CD4-positive, alpha-beta T cell treated with Interleukin-4 for 1 hour (primary cell): ENCODE data around the gene GTF2H4.

ENCODE experiments used
- DNase-seq, 2 donors: peaks; one replicate each; pipeline ENCODE4 v3.0.0-alpha.2; 2020 to 2022

GTF2H4 gene

DNA sequence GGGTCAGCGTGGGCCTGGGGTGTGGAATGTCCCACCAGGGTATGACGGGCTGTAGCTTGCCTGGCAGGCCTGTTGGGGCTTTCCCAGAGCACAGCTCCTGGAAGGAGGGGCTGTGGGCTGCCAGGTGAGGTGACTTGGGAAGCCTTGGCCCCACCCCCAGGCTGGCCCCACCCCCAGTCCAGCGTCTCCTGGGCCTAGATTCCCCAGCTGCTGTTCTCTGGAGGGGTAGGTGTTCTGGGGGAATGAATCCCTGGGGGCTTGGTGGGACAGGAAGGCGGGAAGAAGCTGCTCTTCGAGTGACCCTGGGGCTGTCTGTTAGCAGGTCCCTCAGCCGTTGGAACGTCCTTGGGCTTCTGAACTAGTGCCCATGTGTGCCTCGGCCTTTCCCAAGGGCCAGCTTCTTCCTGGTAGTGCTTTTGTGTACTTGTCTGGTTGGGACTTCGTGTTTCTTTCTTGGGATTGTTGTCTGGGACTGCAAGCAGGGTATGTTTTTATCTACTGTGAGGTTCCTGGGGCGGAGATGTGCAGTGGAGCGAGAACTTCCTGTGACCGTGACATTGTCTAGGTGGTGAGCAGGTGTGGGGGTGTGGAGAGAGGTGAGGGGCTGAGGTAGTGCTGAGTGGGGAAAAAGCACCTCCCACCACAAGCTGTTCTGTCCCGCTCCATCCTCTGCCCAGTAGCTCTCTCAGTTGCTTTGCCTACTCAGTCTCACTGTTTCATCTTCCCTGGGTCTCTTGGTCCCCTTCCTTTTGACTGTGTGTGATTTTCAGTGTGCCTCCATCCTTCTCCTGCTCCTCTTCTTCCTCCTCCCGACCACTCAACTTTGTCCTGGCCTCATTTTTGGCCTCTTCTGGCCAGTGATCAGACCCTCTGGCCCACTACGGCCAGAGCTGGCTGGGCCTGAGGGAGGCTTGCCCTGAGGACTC lies 25.0 kb upstream of the GTF2H4 start:
- peak in 1 of 2 donors; percentile 43 for DNase-seq

DNA sequence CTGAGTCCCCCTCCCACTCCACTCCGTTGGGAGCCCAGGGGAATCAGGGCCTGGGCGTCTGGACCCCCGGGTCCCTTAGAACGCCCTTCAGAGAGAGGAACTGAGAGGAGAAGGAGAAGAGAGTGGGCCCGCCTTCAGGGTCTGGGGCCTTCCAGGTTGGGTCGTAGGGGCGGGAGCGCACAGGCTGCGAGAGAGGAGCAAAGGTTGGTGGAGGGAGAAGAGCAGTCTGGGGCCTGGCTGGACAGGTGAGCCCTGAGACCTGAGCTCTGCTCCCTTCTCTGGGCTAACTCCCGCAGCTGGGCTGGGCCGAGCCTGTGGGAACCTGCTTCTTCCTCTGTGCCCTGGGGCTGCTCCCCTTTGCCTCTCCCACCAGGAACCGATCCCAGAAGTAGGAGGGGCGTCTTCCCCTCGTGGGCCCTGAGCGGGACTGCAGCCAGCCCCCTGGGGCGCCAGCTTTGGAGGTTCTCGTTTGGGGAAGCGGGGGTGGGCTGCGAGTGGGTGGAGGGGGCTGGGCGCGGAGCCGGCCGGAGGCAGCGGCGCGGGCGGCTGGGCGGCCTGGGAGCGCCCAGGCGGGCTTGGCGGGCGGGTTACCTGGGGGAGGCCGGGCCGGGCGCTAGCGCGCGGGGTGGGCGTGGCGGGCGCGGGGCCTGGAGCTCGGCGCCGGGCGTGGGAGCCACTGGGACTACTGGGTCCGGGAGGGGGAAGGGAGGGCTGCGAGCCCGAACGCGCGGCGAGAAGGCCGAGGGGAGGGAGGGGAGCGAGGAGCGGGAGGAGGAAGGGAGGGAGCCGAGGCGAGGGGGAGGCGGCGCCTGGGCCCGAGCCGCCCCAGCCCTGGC lies 24.1 kb upstream of the GTF2H4 start, which contains the start of gene DDR1:
Gene DDR1, plus strand, starts transcription at position 835 of the 836 bp plus-strand sequence. CDS start 4,211 bp downstream, outside the sequence.
- peak; percentile 36 to 56 for DNase-seq

DNA sequence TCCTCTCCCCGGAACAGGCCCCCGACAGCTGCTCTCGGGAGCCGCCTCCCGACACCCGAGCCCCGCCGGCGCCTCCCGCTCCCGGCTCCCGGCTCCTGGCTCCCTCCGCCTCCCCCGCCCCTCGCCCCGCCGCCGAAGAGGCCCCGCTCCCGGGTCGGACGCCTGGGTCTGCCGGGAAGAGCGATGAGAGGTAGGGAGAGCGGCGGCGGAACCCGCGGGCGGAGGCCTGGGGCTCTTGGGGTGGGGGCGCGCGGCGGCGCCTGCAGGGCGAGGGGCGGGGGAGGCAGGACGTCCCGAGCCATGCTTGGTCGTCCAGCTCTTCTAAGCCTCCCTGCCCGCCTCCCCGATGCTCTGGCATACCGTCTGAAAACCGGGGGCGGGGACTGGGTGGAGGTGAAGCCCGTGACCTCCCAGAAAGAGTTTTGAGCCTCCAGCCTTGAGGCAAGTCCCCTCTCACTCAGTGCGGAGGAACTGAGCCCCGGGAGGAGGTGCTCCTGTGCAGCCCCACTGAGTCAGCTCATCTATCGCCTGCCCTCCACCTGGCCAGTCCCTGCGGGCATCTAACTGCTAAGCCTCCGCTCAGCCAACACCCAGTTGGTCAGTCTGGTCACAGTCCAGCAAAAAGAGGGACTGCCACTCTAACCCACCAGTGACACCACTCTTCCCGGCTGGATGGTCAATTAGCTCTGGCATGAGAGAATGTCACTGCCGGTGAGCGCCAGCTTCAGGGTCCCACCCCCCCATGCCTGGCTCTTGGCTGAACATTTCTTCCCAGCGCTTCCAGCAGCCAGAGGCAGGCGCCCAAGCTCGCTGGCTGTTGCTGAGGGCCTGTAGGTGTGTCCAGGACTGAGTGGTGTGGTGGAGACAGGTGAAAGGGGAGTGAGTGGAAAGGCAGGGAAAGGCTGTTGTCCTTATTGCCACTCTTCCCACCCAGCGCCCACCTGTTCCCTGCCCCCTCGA lies 23.2 kb upstream of the GTF2H4 start:
- DNase-seq: peak; percentile 22 to 27

- DNase-seq: no peak
Measured at GRCh38 chr6:30885481-30885998, 22.5 kb upstream of the GTF2H4 start.

DNA sequence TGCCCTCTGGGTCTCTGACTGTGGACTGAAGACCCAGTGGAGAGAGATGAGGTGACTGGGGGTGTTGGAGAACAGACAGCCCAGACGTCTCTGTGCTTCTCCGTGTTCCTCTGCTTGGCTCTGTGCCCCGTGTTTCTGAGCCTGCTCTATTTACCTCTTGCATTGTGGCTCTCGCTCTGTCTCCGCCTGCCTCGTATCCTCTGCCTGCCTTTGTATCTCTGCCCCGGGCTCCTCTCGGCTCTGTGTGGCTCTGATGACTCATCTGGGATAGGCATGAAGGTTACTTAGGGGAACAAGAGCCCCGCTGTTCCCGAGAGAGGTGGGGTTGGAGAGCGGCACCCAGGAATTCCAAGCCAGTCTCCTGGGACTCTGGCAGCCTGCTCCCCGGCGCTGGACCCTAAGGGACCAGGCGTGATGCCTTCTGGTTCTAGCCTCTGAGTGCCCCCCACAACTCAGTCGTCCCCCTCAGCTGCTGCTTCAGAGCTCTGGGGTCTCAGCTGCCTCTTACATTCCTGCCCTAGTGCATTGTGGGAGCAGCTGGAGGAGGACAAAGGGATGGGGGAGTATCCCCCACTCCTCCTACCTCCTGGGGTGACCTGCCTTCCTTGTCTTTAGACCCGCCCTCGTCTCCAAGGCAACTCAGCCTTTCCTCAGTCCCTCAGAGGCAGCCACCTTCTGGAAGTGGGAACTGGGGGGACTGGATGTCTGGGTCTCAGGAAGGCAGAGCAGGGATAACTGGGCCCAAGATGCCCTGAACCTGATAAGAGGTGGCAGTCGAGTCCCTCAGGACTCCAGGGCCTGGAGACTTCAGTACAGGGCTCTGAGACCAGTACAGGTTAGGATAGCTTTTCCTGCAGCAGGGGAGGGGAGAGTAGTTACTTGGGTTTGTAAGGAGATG lies 21.8 kb upstream of the GTF2H4 start:
- DNase-seq: no peak

- DNase-seq: no peak
Measured at GRCh38 chr6:30886897-30887255, 21.1 kb upstream of the GTF2H4 start.

- no peak for DNase-seq
Measured at GRCh38 chr6:30887901-30888815, 19.8 kb upstream of the GTF2H4 start.

DNA sequence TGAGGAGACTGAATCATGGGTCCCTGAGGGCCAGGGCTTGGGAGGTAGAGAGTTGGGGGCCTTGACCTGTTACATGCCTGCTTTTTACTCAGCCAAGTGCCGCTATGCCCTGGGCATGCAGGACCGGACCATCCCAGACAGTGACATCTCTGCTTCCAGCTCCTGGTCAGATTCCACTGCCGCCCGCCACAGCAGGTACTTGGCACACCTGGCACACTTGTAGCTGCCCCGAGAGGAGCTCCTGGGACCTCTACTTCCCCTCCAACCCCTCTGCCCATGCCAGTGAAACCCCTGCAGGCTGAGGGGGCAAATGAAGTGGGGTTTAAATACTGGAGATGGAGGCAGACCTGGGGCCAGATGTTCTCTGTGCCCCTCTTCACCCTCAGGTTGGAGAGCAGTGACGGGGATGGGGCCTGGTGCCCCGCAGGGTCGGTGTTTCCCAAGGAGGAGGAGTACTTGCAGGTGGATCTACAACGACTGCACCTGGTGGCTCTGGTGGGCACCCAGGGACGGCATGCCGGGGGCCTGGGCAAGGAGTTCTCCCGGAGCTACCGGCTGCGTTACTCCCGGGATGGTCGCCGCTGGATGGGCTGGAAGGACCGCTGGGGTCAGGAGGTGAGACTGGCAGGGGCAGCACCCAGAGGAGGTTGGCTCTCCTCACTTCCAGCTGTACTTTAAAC lies 19.1 kb upstream of the GTF2H4 start:
- no peak for DNase-seq

GRCh38 chr6:30889496-30889885 lies 18.5 kb upstream of the GTF2H4 start:
- no peak for DNase-seq

GRCh38 chr6:30889921-30890645 lies 17.9 kb upstream of the GTF2H4 start:
- DNase-seq: no peak

GRCh38 chr6:30890646-30891449 lies 17.2 kb upstream of the GTF2H4 start:
- no peak for DNase-seq

GRCh38 chr6:30891450-30891723 lies 16.6 kb upstream of the GTF2H4 start:
- no peak for DNase-seq

DNA sequence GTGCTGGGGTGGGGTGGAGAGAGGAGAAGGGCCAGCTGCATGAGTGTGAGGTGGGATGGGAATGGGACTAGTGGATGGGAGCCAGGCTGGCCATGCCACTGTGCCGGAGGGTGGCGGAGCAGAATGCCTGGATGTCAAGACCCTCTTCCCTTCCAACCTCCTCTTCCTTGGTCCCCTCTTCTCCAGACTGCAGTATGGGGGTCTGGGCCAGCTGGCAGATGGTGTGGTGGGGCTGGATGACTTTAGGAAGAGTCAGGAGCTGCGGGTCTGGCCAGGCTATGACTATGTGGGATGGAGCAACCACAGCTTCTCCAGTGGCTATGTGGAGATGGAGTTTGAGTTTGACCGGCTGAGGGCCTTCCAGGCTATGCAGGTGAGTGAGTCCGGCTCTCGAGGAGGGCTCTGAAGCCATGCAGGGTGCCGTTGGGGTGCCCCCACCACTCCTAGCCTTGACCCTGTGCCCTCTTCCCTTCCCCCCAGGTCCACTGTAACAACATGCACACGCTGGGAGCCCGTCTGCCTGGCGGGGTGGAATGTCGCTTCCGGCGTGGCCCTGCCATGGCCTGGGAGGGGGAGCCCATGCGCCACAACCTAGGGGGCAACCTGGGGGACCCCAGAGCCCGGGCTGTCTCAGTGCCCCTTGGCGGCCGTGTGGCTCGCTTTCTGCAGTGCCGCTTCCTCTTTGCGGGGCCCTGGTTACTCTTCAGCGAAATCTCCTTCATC lies 16.0 kb upstream of the GTF2H4 start:
- DNase-seq: no peak

DNA sequence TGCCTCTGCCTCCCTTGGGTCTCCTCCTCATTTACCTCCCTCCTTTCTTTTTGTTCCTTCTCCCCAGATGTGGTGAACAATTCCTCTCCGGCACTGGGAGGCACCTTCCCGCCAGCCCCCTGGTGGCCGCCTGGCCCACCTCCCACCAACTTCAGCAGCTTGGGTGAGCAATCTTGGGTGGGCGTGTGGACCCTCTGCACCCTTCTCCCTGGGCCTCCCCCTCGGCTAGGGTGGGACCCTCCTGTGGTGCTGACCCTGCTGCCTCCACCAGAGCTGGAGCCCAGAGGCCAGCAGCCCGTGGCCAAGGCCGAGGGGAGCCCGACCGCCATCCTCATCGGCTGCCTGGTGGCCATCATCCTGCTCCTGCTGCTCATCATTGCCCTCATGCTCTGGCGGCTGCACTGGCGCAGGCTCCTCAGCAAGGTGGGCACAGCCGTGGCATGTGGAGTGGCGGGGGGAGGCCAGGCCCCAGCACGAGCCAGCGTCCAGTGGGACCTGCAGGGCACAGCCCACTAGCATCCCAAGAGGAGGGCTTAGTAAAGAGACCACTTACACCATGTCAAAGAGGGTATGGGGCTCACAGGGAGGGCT lies 14.9 kb upstream of the GTF2H4 start:
- DNase-seq: no peak

- DNase-seq: no peak
Measured at GRCh38 chr6:30893666-30894065, 14.3 kb upstream of the GTF2H4 start.

GRCh38 chr6:30894381-30894780 lies 13.6 kb upstream of the GTF2H4 start:
- no peak for DNase-seq

DNA sequence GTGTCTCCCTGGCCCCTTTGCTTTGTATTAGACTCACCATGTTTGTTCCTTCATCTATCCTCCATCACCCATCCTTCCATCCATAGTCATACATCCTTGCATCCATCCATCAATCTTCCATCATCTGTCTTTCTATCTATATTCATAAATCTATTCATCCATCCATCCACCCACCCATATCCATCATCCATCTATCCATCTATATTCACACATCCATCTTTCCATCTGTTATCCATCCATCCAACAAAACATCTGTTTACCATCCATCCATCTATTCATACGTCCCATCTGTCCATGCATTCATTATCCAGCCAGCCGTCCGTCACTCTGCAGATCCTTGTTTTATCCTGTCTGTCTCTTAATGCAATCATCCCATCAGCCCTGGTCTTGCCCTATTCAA lies 13.1 kb upstream of the GTF2H4 start:
- DNase-seq: no peak
